Measurements from ENCODE around the gene HNRNPH1.
"Not testable (repeated sequence)": the region's sequence is repeated elsewhere in the genome, so short reads cannot be mapped to it uniquely, and the experiment has no call there.

Gene HNRNPH1, protein sequence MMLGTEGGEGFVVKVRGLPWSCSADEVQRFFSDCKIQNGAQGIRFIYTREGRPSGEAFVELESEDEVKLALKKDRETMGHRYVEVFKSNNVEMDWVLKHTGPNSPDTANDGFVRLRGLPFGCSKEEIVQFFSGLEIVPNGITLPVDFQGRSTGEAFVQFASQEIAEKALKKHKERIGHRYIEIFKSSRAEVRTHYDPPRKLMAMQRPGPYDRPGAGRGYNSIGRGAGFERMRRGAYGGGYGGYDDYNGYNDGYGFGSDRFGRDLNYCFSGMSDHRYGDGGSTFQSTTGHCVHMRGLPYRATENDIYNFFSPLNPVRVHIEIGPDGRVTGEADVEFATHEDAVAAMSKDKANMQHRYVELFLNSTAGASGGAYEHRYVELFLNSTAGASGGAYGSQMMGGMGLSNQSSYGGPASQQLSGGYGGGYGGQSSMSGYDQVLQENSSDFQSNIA

DNA sequence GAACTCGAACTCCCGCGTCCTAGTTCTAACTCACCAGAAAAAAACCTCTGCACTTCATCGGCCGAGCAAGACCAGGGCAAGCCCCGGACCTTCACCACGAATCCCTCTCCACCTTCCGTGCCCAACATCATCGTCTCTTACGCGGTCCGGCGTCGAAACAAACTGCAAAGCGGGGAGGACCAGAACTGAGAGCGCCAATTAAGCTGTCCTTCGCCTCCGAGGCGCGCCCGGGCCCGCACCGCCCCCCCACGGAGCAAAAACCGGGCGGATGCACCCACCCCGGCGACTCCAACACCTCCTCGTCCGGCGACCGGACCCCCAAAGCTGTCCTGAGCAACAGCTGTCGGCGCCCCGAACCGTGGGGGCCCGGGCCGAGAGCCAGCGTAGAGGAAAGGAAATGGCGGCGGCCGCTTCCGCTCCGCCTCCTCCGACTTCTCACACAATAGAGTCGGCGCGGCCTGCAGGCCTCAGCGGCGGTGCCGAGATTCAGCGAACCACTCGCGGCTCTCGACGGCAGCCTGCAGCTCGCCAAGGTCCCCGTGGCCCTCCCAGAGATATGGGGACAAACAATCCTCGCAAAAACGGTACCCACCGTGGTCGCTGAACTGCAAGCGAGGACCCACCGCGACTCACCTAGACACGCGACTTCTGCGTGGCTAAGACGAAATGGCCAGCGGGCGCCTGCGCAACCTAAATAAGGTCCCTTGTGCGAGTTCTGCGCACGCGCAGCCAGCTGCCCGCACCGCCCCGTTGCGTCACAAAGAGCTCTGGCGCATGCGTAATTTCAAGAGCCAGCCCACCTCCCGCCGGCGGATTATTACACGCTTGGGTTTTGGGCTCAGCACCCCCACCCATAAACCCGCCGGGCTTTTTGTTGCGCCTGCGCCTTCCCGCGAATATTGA, at the start of gene HNRNPH1:
Gene HNRNPH1, minus strand, starts transcription at position 669 of the 903 bp plus-strand sequence. Its CDS starts 538 bp downstream, at position 131.
- peak; percentile 94 to 99 for DNase-seq

DNA sequence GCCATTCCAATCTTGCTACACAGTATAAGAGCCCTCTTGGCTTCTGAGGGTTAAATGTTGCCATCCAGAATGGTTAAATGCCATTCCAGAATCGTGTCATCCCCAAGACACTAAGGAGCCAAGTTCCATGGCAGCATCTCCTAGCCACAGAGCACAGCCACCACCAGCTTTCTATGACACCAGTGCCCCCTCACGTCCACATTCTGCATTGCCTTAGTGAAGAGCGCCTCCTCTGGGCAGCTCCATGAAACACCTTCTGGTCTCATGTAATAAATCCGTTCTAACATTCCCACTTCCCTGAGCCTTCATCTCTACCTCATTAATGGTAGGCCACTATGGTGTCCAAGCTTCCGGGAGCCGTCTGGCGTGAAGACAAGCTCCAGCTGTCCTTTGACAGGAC, 44.9 kb upstream of the HNRNPH1 start:
- peak in 1 of 2 experiments; percentile 5 for DNase-seq

DNA sequence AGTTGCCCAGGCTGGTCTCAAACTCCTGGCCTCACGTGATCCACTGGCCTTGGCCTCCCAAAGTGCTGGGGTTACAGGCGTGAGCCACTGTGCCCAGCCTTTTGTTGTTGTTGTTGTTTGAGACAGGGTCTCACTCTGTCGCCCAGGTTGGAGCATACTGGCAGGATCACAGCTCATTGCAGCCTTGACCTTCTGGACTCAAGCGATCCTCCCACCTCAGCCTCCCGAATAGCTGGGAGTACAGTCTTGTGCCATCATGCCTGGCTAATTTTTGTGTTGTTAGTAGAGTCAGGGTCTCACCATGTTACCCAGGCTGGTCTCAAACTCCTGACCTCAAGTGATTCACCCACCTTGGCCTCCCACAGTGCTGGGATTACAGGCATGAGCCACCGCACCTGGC, 38.2 kb upstream of the HNRNPH1 start:
- DNase-seq = not testable (repeated sequence)

DNA sequence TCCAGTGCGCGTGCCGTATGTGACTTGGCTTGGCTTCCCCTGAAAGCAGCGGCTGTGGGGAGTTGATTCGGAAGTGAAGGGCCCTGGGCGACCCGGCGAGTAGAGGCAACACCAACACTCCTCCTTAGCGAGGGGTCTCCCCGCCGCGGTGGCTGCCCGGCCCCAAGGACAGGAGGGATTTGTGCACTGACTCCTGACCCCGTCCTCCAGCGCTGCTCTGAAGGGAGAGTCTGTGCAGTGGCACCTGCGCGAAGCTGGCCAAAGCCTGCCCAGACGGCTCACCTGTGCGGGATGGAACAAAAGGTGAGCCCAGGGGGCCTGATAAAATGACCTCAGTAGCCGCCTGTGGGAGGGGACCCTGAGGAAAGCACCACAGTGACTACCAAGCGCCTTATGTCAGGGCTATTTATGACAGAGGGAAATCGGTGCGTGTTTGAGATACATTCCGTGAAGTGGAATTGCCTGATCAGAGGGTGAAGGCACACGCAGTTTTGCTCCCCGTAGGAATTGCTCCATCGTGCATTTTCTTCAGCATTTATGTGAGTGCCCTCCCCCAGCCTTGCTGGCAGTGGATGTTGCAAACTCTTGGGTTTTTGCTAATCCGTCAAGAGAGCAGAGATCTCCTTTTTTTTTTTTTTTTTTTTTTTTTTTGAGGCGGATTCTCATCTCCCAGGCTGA, 34.8 kb upstream of the HNRNPH1 start:
- not testable (repeated sequence) for DNase-seq

DNA sequence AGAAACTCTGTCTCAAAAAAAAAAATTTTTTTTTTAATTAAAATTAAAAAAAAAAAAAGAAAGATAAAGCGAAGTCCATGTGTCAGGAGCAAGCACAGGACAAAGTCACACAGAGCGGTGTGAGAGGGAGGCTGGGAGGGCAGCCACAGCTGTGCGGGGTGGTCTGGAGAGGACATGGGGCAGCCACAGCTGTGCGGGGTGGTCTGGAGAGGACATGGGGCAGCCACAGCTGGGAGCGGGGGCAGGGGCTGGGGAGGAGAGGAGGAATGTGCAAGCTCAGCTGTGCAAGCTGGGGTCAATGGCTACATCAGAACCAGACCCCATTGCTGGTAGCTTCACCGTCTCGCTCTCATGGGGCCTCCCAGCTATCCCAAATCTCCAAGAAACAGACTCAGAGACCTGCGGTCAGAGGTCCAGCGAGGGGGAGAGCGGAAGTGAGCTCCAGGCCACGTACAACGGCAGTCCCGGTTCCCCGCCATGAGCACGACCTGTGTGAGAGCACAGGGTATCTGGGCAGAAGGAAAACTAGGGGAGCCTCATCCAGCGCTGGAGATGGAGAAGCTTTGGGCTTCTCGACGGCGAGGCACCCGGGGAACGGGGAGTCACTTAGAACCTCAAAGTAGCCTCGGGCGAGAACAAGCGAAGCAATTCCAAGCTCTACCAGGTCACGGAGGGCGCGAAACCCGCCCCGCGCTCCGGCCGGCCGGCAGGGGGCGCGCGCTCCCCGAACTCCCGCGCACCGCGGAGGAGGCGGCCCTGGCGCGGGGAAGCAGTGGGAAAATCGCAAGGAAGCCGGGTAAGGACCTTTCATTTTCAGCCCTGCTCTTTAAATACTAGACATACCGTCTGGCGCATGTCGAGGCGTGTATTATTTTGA, 34.1 kb upstream of the HNRNPH1 start:
- DNase-seq = not testable (repeated sequence)

DNA sequence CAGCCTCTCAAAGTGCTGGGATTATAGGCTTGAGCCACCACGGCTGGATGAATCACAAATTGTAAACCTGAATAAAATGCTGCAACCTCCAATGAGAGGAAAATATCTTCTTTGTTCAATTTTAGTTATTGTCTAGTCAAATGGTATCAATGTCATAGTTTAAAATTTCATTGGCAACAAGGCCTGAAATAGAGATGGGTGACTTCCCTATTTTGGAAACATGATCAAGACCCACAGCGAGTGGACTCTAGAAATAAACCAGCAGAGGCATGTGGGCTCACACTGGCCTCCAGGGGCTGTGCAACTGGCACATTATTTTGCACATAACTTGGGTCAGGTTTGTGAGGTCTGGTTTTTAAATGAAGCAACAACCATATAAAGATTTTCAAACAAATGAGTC, 29.7 kb upstream of the HNRNPH1 start:
- DNase-seq = not testable (repeated sequence)

DNA sequence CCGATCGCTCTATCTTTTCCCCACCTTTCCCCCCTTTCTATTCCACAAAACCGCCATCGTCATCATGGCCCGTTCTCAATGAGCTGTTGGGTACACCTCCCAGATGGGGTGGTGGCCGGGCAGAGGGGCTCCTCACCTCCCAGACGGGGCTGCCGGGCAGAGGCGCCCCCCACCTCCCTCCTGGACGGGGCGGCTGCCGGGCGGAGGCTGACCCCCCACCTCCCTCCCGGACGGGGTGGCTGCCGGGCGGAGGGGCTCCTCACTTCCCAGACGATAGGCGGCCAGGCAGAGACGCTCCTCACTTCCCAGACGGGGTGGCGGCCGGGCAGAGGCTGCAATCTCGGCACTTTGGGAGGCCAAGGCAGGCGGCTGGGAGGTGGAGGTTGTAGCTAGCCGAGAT, 26.8 kb upstream of the HNRNPH1 start:
- not testable (repeated sequence) for DNase-seq

DNA sequence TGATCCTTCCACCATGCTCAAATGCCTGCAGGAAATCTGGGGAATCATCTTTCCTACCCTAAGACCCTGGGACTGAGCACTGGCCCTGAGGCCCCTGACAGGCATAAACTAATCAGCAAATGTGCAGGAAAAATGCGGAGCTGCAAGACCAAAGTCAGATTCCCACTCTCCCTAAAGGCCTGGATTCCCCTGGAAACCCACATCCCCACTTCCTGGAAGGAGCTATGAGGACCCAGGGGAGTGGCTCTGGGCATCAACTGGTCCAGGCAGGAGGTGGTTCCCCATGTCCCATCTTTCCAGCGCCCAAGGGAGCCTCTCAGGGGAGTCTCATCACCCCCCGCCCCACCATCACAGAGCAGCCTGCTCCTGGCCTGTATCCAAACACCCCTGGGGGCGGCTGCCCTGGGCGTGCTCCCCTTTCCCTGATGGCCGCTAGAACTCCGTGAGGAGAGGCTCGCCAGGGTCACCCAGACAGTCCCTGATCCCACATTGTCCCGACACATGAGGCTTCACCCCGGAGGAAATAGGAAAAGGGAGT, 25.8 kb upstream of the HNRNPH1 start:
- DNase-seq = not testable (repeated sequence)

DNA sequence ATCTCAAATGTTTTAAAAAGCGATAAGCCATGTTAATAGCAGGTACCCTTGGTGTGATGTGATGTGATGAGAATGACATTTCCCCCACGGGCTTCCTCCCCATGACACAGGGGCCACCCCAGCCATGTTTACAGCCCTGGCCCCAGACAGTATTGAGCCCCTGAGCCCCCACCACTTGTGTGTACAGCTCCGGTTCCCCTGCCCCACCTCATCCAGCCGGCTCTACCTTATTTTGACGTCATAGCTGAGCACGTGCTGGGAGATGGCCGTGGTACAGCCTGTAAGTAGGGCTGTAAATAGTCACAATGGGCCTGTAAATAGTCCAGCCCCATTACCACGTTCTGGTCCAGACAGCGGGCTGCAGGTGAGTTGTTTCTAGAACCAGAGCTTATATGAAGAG, 24.9 kb upstream of the HNRNPH1 start:
- no peak for DNase-seq

DNA sequence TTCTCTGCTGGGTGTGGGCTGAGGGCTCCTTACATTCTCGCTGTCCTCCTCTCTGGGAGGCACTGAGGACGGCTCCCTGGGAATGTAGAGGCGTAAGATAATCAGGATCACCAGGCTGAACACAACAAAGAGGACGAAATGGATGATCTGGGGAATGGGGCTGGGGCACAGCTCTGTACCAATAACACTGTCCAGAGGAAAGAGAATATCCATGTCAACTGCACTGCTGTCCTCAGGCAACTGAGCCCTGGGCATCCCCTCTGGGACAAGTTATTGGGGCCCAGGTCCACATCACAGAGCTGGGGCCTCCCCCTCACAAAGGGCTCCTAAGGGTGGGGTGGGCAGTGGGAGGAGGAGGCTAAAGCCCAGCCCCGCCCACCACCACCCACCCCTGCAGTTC, 21.3 kb upstream of the HNRNPH1 start:
- not testable (repeated sequence) for DNase-seq

DNA sequence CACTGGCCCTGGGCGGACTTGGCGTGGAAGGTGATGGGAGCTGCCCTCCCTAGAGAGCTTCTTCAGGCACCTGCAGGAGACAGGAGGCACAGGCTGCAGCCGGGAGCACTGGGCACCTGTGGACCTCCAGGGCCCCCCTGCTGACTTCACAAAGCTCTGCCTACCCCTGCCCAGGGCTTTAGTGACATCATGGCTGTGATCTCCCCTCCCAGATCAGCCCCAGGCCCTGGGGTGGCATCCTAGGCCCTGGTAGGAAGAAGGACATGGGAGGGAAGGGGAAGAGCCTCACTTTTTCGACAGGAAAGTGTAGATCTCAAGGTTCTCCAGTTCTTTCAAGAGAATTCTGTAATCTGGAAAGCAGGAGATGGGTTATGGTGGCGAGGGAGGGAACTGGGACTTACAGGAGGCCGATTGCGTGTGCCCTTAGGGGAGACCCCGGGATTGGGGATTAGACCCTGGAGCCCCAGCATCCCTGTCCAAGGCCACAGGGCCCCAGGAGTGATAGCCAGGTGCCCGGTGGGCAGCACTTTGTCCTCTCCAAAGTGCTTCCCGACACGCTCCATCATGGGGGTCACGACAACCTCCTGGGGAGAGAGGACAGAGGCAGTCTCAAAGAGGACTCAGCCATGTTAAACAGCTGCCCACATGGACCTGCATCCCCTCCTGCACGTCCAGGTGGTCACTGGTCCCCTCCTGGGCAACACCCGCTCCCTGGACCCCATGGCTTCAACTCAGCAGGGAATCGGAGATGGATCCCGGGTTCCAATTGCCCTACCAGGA, 19.9 kb upstream of the HNRNPH1 start:
- DNase-seq = not testable (repeated sequence)

DNA sequence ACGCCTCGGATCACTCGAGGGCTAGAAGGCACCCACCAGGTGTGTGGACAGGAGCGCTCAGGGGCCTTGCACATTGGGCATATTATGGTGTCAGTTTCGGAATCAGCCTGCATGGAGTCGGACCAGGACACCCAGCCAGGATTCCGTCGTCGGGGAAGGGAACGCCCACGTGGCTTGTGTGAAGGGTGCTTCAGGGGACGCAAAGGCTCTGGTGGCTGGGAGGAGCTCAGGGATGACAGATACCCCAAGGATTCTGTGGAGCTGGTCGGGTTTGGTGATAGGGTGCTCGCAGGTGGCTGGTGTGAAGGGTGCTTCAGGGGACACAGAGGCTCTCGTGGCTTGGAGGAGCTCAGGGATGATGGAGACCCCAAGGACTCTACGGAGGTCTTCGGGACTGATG, 19.2 kb upstream of the HNRNPH1 start:
- not testable (repeated sequence) for DNase-seq

DNA sequence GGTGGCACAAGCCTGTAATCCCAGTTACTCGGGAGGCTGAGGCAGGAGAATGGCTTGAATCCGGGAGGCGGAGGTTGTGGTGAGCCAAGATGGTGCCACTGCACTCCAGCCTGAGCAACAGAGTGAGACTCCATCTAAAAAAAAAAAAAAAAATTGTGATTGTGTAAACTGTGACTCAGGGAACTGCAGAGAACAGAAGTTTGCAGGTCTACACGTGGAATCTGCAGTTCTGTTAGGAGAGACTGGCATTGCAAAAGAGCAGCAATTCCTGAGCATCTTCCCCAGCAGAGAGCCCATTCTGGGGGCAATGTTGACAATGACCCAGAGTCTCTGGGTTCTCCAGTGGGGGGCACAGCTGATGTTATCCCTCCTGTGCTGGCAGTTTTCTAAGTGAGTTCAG, 18.3 kb upstream of the HNRNPH1 start:
- not testable (repeated sequence) for DNase-seq

DNA sequence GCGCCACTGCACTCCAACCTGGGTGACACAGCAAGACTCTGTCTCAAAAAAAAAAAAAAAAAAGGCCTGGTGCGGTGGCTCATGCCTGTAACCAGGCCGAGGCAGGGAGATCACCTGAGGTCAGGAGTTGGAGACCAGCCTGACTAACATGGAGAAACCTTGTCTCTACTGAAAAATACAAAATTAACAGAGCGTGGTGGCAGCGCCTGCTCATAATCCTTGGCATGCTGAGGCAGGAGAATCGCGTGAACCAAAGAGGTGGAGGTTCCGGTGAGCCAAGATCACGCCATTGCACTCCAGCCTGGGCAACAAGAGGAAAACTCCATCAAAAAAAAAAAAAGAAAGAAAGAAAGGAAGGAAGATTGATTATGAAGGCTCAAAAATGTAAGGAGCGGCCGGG, 15.8 kb upstream of the HNRNPH1 start:
- DNase-seq = not testable (repeated sequence)

DNA sequence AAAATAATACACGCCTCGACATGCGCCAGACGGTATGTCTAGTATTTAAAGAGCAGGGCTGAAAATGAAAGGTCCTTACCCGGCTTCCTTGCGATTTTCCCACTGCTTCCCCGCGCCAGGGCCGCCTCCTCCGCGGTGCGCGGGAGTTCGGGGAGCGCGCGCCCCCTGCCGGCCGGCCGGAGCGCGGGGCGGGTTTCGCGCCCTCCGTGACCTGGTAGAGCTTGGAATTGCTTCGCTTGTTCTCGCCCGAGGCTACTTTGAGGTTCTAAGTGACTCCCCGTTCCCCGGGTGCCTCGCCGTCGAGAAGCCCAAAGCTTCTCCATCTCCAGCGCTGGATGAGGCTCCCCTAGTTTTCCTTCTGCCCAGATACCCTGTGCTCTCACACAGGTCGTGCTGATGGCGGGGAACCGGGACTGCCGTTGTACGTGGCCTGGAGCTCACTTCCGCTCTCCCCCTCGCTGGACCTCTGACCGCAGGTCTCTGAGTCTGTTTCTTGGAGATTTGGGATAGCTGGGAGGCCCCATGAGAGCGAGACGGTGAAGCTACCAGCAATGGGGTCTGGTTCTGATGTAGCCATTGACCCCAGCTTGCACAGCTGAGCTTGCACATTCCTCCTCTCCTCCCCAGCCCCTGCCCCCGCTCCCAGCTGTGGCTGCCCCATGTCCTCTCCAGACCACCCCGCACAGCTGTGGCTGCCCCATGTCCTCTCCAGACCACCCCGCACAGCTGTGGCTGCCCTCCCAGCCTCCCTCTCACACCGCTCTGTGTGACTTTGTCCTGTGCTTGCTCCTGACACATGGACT, 11.1 kb upstream of the HNRNPH1 start:
- not testable (repeated sequence) for DNase-seq

DNA sequence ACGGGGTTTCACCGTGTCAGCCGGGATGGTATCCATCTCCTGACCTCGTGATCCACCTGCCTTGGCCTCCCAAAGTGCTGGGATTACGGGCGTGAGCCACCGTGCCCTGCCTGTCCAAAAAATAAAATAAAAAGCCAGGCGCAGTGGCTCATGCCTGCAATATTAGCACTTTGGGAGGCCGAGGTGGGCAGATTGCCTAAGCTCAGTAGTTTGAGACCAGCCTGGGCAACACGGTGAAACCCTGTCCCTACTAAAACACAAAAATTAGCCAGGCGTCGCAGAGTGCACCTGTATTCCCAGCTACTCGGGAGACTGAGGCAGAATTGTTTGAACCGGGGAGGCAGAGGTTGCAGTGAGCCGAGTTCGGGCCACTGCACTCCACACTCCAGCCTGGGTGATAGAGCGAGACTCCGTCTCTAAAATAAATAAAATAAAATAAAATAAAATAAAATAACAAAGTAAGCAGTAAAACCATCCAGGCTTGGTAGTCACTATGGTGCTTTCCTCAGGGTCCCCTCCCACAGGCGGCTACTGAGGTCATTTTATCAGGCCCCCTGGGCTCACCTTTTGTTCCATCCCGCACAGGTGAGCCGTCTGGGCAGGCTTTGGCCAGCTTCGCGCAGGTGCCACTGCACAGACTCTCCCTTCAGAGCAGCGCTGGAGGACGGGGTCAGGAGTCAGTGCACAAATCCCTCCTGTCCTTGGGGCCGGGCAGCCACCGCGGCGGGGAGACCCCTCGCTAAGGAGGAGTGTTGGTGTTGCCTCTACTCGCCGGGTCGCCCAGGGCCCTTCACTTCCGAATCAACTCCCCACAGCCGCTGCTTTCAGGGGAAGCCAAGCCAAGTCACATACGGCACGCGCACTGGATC, 10.3 kb upstream of the HNRNPH1 start:
- DNase-seq = not testable (repeated sequence)

DNA sequence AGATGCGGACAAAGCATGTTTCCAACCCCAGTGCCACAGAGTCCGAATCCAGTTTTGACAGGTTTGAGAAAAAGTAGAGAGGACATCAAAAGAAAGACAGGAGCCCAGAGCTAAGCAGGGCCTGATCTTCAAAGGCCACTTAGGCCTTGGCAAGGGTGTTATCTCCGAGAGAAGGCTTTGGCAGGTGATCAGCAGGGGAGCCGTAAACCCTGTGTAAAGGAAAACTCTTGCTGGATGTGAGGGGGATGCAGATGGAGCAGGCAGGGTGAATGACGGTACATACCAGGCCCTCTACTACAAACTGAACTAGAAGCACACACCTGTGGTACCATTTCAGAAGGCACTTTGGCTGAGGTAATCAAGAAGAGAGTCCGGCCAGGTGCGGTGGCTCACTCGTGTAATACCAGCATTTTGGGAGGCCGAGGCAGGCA, 1.4 kb upstream of the HNRNPH1 start:
- no peak for DNase-seq

DNA sequence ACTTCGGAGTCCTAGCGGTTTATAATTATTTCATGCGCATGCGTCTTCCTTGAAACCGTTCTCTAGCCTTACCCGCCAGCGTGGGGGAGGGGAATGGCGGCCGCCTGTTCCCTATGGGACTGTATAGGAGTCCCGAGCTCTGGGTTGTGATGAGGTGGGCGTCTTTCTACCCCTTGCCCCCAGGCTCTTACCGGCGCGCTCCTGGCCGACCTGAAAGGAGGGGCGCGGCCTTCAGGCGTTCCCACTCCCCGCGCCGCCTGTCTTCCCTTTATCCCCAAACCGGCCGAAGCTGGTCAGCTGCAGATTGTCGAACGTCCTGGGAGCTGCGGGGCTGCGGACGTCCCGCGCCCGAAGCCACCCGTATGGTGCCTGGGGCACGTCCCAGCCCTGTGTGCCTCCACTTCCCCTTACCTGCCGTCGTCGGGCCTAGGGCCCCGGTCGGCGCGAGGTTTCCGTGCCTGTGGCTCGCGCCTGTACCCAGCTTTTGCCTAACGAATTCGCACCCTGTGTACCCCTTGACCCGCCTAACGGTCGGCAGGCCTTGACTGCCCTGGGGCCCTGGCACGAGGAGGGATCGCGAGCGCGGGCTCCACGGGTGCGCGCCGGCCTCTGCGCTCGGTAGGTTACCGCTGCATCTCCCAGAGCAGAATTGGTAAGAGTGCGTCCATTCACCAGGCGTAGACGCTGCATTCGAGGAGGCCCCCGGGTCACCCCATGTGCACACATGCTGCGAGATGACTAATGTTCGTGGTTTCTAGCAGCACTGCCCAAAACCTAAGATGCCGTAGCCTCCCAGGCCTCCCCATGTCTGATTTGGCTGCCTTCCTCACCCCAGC, 653 bp upstream of the HNRNPH1 start:
- DNase-seq = peak; percentile 39 to 41
